DOHH2 (cell line): Measurements from ENCODE around the gene KEL.

Source experiments
- H3F3A ChIP-seq: fragments of 200-600 bp; sonication (generic), shearing (Covaris generic); 2 replicates; pipeline ENCODE4 v1.6.0; 2016; ENCODE audit warnings: antibody characterized with exemption, mild to moderate bottlenecking; ENCODE audit not compliant: control insufficient read depth, insufficient read depth
- H3K27ac ChIP-seq: fragments of 200-600 bp; sonication (generic); 2 replicates; pipeline ENCODE4 v1.5.1; 2014; ENCODE audit warnings: low read depth, mild to moderate bottlenecking, low read length, moderate library complexity
- H3K27me3 ChIP-seq: fragments of 200-600 bp; sonication (generic); 2 replicates; pipeline ENCODE4 v1.6.1; 2014; ENCODE audit warnings: mild to moderate bottlenecking, low read length, mixed read lengths; ENCODE audit not compliant: control insufficient read depth
- H3K36me3 ChIP-seq: fragments of 200-600 bp; sonication (generic); 2 replicates; pipeline ENCODE4 v1.6.1; 2014; ENCODE audit warnings: mild to moderate bottlenecking, low read length, moderate library complexity, mixed read lengths; ENCODE audit not compliant: control insufficient read depth
- H3K4me1 ChIP-seq: fragments of 200-600 bp; sonication (generic); 2 replicates; pipeline ENCODE4 v1.6.1; 2014; ENCODE audit warnings: mild to moderate bottlenecking, low read length, mixed read lengths; ENCODE audit not compliant: control insufficient read depth
- H3K4me2 ChIP-seq: fragments of 200-600 bp; sonication (generic); 2 replicates; pipeline ENCODE4 v1.6.0; 2014; ENCODE audit warnings: mild to moderate bottlenecking, low read length, moderate library complexity
- H3K4me3 ChIP-seq: fragments of 200-600 bp; sonication (generic); 2 replicates; pipeline ENCODE4 v1.5.1; 2014; ENCODE audit warnings: mild to moderate bottlenecking, low read length, mixed read lengths
- H3K79me2 ChIP-seq: fragments of 200-600 bp; sonication (generic); 2 replicates; pipeline ENCODE4 v1.6.1; 2014; ENCODE audit warnings: mild to moderate bottlenecking, low read length, mixed read lengths; ENCODE audit not compliant: control insufficient read depth
- H3K9me2 ChIP-seq: fragments of 200-600 bp; sonication (generic); replicated peaks from 2 replicates; pipeline ENCODE4 v1.6.1; 2014; ENCODE audit warnings: mild to moderate bottlenecking, low read length, mixed read lengths; ENCODE audit not compliant: control insufficient read depth
- H3K9me3 ChIP-seq: fragments of 200-600 bp; sonication (generic); 2 replicates; pipeline ENCODE4 v1.6.1; 2014; ENCODE audit warnings: antibody characterized with exemption, low read length, mixed read lengths; ENCODE audit not compliant: control insufficient read depth, insufficient read depth
- H4K20me1 ChIP-seq: fragments of 200-600 bp; sonication (generic); 2 replicates; pipeline ENCODE4 v1.6.0; 2014; ENCODE audit warnings: low read depth, mild to moderate bottlenecking, antibody characterized with exemption, low read length, moderate library complexity; ENCODE audit not compliant: control insufficient read depth, insufficient read depth
- CTCF ChIP-seq: fragments of 200-600 bp; sonication (generic); IDR thresholded peaks from one replicate; pipeline ENCODE4 v1.5.1; 2014; ENCODE audit warnings: antibody characterized with exemption, mild to moderate bottlenecking, low read depth, low read length; ENCODE audit not compliant: poor library complexity, severe bottlenecking
- EZH2phosphoT487 ChIP-seq: fragments of 200-600 bp; sonication (generic); IDR thresholded peaks from 2 replicates; pipeline ENCODE4 v1.6.1; 2017; ENCODE audit warnings: borderline replicate concordance, mild to moderate bottlenecking, antibody characterized with exemption, low read length, moderate library complexity, mixed read lengths

KEL gene

GRCh38 chr7:142962991-142963390 lies 828 bp upstream of the KEL start:
- Histone ChIP-seq H3K79me2 (no peaks in the 10 kb centered on the region), H3K4me1 (no peaks in the 10 kb centered on the region), H3K9me3 (no peaks in the 10 kb centered on the region), H3K4me3 (no peak overlapping the region), H3K36me3 (no peaks in the 10 kb centered on the region), H3K4me2 (no peak overlapping the region), H3K27ac (no peak overlapping the region), H4K20me1 (no peaks in the 10 kb centered on the region), H3K9me2 (no peaks in the 10 kb centered on the region), H3F3A (no peaks in the 10 kb centered on the region), H3K27me3 (peaks cover 47% of the 10 kb centered on the region)
- TF ChIP-seq EZH2phosphoT487 (no peak), CTCF (no peak)

GRCh38 chr7:142961595-142961972 lies 579 bp downstream of the KEL start:
- no peaks in the 10 kb centered on the region for H3K79me2 ChIP-seq
- H3K27me3 ChIP-seq, result peaks cover 50% of the 10 kb centered on the region
- no peak overlapping the region for H3K4me2 ChIP-seq
- TF ChIP-seq CTCF (no peak), EZH2phosphoT487 (no peak)
- 0 out of 2 replicates have a peak, but pooled peaks cover 5% of the 10 kb centered on the region for H3K4me1 ChIP-seq
- no peaks in the 10 kb centered on the region for H3K9me2 ChIP-seq
- no peaks in the 10 kb centered on the region for H3K9me3 ChIP-seq
- no peaks in the 10 kb centered on the region for H3K36me3 ChIP-seq
- no peak overlapping the region for H3K4me3 ChIP-seq
- H4K20me1 ChIP-seq, result no peaks in the 10 kb centered on the region
- H3F3A ChIP-seq, result no peaks in the 10 kb centered on the region
- no peak overlapping the region for H3K27ac ChIP-seq

GRCh38 chr7:142960955-142961512 lies 1.1 kb downstream of the KEL start:
- no peaks in the 10 kb centered on the region for H3K79me2 ChIP-seq
- no peaks in the 10 kb centered on the region for H3K36me3 ChIP-seq
- H3K27ac ChIP-seq, result no peak overlapping the region

More at GRCh38 chr7:142960955-142961512, 1.1 kb downstream of the KEL start:
- Histone ChIP-seq H3K4me2 (no peak overlapping the region), H3K27me3 (peaks cover 50% of the 10 kb centered on the region), H4K20me1 (no peaks in the 10 kb centered on the region), H3K9me3 (no peaks in the 10 kb centered on the region; the same call in 1 of the 2 replicates), H3K9me2 (no peaks in the 10 kb centered on the region), H3K4me3 (no peak overlapping the region), H3F3A (no peaks in the 10 kb centered on the region), H3K4me1 (0 out of 2 replicates have a peak, but pooled peaks cover 5% of the 10 kb centered on the region)
- no peak for TF ChIP-seq EZH2phosphoT487
- TF ChIP-seq CTCF, result peak; percentile 62
